Mucosa of gallbladder (tissue), 1 donor: Measurements from ENCODE around the gene PLIN5. TPM values are rescaled to one million over a fixed set of nuclear protein-coding genes. Genes with fewer than 3 reads are reported as not detected.

Experiments used
- DNase-seq: peaks from one replicate; pipeline ENCODE4 v3.0.0-alpha.2; 2020; ENCODE audit warnings: low spot score
- total RNA-seq: library from RNA; stranded (reverse); gene quantifications from one replicate; pipeline ENCODE4 v1.2.1, GENCODE V29; 2021
- donor health status: DM: no; HTN: no; CAD: no.

The PLIN5 gene
- total RNA-seq, result 13.6 TPM

- DNase-seq, result peak; percentile 64
These were observed at the start of gene PLIN5 for GRCh38 chr19:4534836-4535658. Gene PLIN5 (minus strand): TSS chr19:4535224. CDS start chr19:4534074, 1,150 bp downstream.

GRCh38 chr19:4583961-4584669, 49.1 kb upstream of the PLIN5 start:
- DNase-seq, result no peak

- no peak for DNase-seq
These were observed 48.2 kb upstream of the PLIN5 start for GRCh38 chr19:4582980-4583842.

GRCh38 chr19:4581666-4582553, 46.9 kb upstream of the PLIN5 start:
- DNase-seq, result no peak

- no peak for DNase-seq
These were observed 46.1 kb upstream of the PLIN5 start for GRCh38 chr19:4580961-4581665.

GRCh38 chr19:4580021-4580901, 45.2 kb upstream of the PLIN5 start:
- no peak for DNase-seq

GRCh38 chr19:4579389-4579788, 44.4 kb upstream of the PLIN5 start:
- no peak for DNase-seq

GRCh38 chr19:4578552-4579248, 43.7 kb upstream of the PLIN5 start:
- DNase-seq, result no peak

- DNase-seq, result no peak
These were observed 42.2 kb upstream of the PLIN5 start for GRCh38 chr19:4577020-4577782.

GRCh38 chr19:4576016-4576933, 41.3 kb upstream of the PLIN5 start:
- peak; percentile 36 for DNase-seq

- no peak for DNase-seq
These were observed 40.4 kb upstream of the PLIN5 start for GRCh38 chr19:4575267-4576015.

- DNase-seq, result no peak
These were observed 38.7 kb upstream of the PLIN5 start for GRCh38 chr19:4573682-4574081.

GRCh38 chr19:4571305-4571917, 36.4 kb upstream of the PLIN5 start:
- no peak for DNase-seq

GRCh38 chr19:4570916-4571304, 35.9 kb upstream of the PLIN5 start:
- DNase-seq, result no peak

- DNase-seq, result no peak
These were observed 35.4 kb upstream of the PLIN5 start for GRCh38 chr19:4570402-4570801.

GRCh38 chr19:4568886-4569285, 33.9 kb upstream of the PLIN5 start:
- DNase-seq, result no peak
